Endodermal cell (in vitro differentiated cells): ENCODE results near the gene BBS5. TPM values are rescaled to one million over a fixed set of nuclear protein-coding genes. Genes with fewer than 3 reads are reported as not detected.

Source experiments
- DNase-seq: peaks from one replicate; pipeline ENCODE4 v3.0.0-alpha.2; 2017
- H3K27ac ChIP-seq: 2 replicates; pipeline ENCODE4 v1.5.1; 2013; ENCODE audit warnings: mild to moderate bottlenecking, low read depth, low read length, moderate library complexity
- H3K27me3 ChIP-seq: 2 replicates; pipeline ENCODE4 v1.6.1; 2013; ENCODE audit warnings: mild to moderate bottlenecking, low read length, moderate library complexity; ENCODE audit not compliant: insufficient read depth, control insufficient read depth, poor library complexity, severe bottlenecking
- H3K36me3 ChIP-seq: 2 replicates; pipeline ENCODE4 v1.7.0; 2013; ENCODE audit warnings: mild to moderate bottlenecking, low read length, moderate library complexity; ENCODE audit not compliant: control insufficient read depth, insufficient read depth
- H3K4me1 ChIP-seq: one replicate; pipeline ENCODE4 v1.7.0; 2013; ENCODE audit warnings: low read length; ENCODE audit not compliant: control insufficient read depth, insufficient read depth
- H3K4me3 ChIP-seq: 2 replicates; pipeline ENCODE4 v1.5.1; 2013; ENCODE audit warnings: mild to moderate bottlenecking, low read length, moderate library complexity
- H3K9ac ChIP-seq: 2 replicates; pipeline ENCODE4 v1.6.1; 2013; ENCODE audit warnings: mild to moderate bottlenecking, low read length, moderate library complexity; ENCODE audit not compliant: poor library complexity, severe bottlenecking; ENCODE audit errors: extremely low read depth
- H3K9me3 ChIP-seq: 2 replicates; pipeline ENCODE4 v1.6.1; 2013; ENCODE audit warnings: mild to moderate bottlenecking, low read length, moderate library complexity; ENCODE audit not compliant: control insufficient read depth
- H3K27ac Mint-ChIP-seq: 2 replicates; pipeline ENCODE4 v1.8.0; 2020; ENCODE audit warnings: mixed read lengths
- H3K27me3 Mint-ChIP-seq: 2 replicates; pipeline ENCODE4 v1.8.0; 2021; ENCODE audit warnings: mild to moderate bottlenecking, mixed read lengths; ENCODE audit not compliant: insufficient read depth
- H3K36me3 Mint-ChIP-seq: 2 replicates; pipeline ENCODE4 v1.8.0; 2020; ENCODE audit warnings: low read depth, mixed read lengths
- H3K4me1 Mint-ChIP-seq: 2 replicates; pipeline ENCODE4 v1.8.0; 2020; ENCODE audit warnings: mixed read lengths
- H3K4me3 Mint-ChIP-seq: 2 replicates; pipeline ENCODE4 v1.8.0; 2020; ENCODE audit warnings: mild to moderate bottlenecking, moderate library complexity, mixed read lengths
- H3K9me3 Mint-ChIP-seq: 2 replicates; pipeline ENCODE4 v1.8.0; 2020; ENCODE audit warnings: mild to moderate bottlenecking, mixed read lengths
- CTCF ChIP-seq: fragments of 200-600 bp; sonication (generic); conservative IDR thresholded peaks from 2 replicates; pipeline ENCODE4 v1.5.0; 2021; ENCODE audit warnings: antibody characterized with exemption, mild to moderate bottlenecking
- WGBS, 2 experiments: methylation state at CpG; one replicate each; pipeline versions ENCODE4 v1.1.5 to v1.1.7; 2013; ENCODE audit warnings: missing lambda C conversion rate in 2 of 2, mixed read lengths in 1 of 2; ENCODE audit not compliant: insufficient coverage in 1 of 2, insufficient read length in 1 of 2; 5-methylcytosine and 5-hydroxymethylcytosine counted together
- total RNA-seq, 2 donors: library from RNA; stranded (reverse); fragmentation: NEBNext Ultra II Directional in 1 of 2; extraction: Animal tissue kit (Norgen Biotek cat#: 25700) in 1 of 2; gene quantifications; 2 replicates in 1 of 2; 3 replicates in 1 of 2; pipeline ENCODE4 v1.2.1, GENCODE V29; 2021

BBS5 gene
- total RNA-seq, 2 donors from 2014 or later = 3.2 to 6.5 TPM

- H3K36me3 Mint-ChIP-seq = peaks cover 4% of the 10 kb centered on the region
- Histone ChIP-seq H3K9me3 (peaks cover 6% of the 10 kb centered on the region), H3K27me3 (no peaks in the 10 kb centered on the region), H3K36me3 (no peaks in the 10 kb centered on the region), H3K9ac (no peak overlapping the region), H3K27ac (no peak overlapping the region), H3K4me1 (no peaks in the 10 kb centered on the region), H3K4me3 (no peak overlapping the region)
- H3K4me1 Mint-ChIP-seq = no peaks in the 10 kb centered on the region
- H3K27me3 Mint-ChIP-seq = no peaks in the 10 kb centered on the region
- no peak for DNase-seq
- H3K4me3 Mint-ChIP-seq = no peak overlapping the region
- TF ChIP-seq CTCF = no peak
- no peaks in the 10 kb centered on the region for H3K9me3 Mint-ChIP-seq
- no peak overlapping the region for H3K27ac Mint-ChIP-seq
Measured at GRCh38 chr2:169490834-169491233, 11.5 kb downstream of the BBS5 start.

- H3K36me3 ChIP-seq = no peaks in the 10 kb centered on the region
- H3K27ac ChIP-seq = no peak overlapping the region
- H3K9me3 ChIP-seq = peaks cover 6% of the 10 kb centered on the region
- Mint-ChIP-seq H3K27me3 (no peaks in the 10 kb centered on the region), H3K9me3 (no peaks in the 10 kb centered on the region), H3K36me3 (peaks cover 4% of the 10 kb centered on the region), H3K4me3 (no peak overlapping the region), H3K4me1 (no peaks in the 10 kb centered on the region), H3K27ac (no peak overlapping the region)
- no peaks in the 10 kb centered on the region for H3K27me3 ChIP-seq
- DNase-seq = no peak
- TF ChIP-seq CTCF = no peak
- H3K9ac ChIP-seq = no peak overlapping the region
- no peaks in the 10 kb centered on the region for H3K4me1 ChIP-seq
- no peak overlapping the region for H3K4me3 ChIP-seq
Measured at GRCh38 chr2:169491378-169491777, 12.1 kb downstream of the BBS5 start.

- no peak for TF ChIP-seq CTCF
- Mint-ChIP-seq H3K9me3 (no peaks in the 10 kb centered on the region), H3K27me3 (no peaks in the 10 kb centered on the region), H3K4me1 (no peaks in the 10 kb centered on the region), H3K36me3 (peaks cover 4% of the 10 kb centered on the region), H3K4me3 (no peak overlapping the region), H3K27ac (no peak overlapping the region)
- 93 to 94% methylated on average over 2 of the region's 2 CpGs for WGBS, 2 experiments
- H3K27ac ChIP-seq = no peak overlapping the region
- no peaks in the 10 kb centered on the region for H3K36me3 ChIP-seq
- peaks cover 6% of the 10 kb centered on the region for H3K9me3 ChIP-seq
- H3K4me3 ChIP-seq = no peak overlapping the region
- no peaks in the 10 kb centered on the region for H3K4me1 ChIP-seq
- no peak overlapping the region for H3K9ac ChIP-seq
- no peaks in the 10 kb centered on the region for H3K27me3 ChIP-seq
- DNase-seq = no peak
Measured at GRCh38 chr2:169493360-169493759, 14.1 kb downstream of the BBS5 start.
